Left ventricle myocardium inferior (tissue), 1 donor: Measurements from ENCODE around the gene SNCG. TPM values are rescaled to one million over a fixed set of nuclear protein-coding genes. Genes with fewer than 3 reads are reported as not detected.
"Not testable (repeated sequence)": the region's sequence is repeated elsewhere in the genome, so short reads cannot be mapped to it uniquely, and the experiment has no call there.

Experiments used
- DNase-seq: peaks from one replicate; pipeline ENCODE4 v3.0.0-alpha.2; 2020
- H3K27ac ChIP-seq: fragments of 200-600 bp; replicated peaks from 2 replicates; pipeline ENCODE4 v1.8.0; 2021
- H3K27me3 ChIP-seq: fragments of 200-600 bp; 2 replicates; pipeline ENCODE4 v1.8.0; 2021; ENCODE audit warnings: low read depth
- H3K36me3 ChIP-seq: fragments of 200-600 bp; 2 replicates; pipeline ENCODE4 v1.8.0; 2021
- H3K4me1 ChIP-seq: fragments of 200-600 bp; 2 replicates; pipeline ENCODE4 v1.8.0; 2021
- H3K4me3 ChIP-seq: fragments of 200-600 bp; 2 replicates; pipeline ENCODE4 v1.8.0; 2021; ENCODE audit warnings: mild to moderate bottlenecking, moderate library complexity
- H3K9me3 ChIP-seq: fragments of 200-600 bp; replicated peaks from 2 replicates; pipeline ENCODE4 v1.8.0; 2021
- CTCF ChIP-seq: fragments of 200-600 bp; IDR thresholded peaks from 2 replicates; pipeline ENCODE4 v1.8.0; 2021; ENCODE audit warnings: antibody characterized with exemption, mild to moderate bottlenecking, borderline replicate concordance
- intact Hi-C: fragments of 100-400 bp; cut with micrococcal nuclease; formaldehyde crosslinking; loops from one replicate; pipeline ENCODE4 v1.11.0; 2022
- total RNA-seq: library from RNA; stranded (reverse); fragmentation: NEBNext Ultra II Directional; extraction: Animal tissue kit (Norgen Biotek cat#: 25700); gene quantifications from one replicate; pipeline ENCODE4 v1.2.1, GENCODE V29; 2021
- donor health status: DM: no; HTN: yes; CAD: no; lungs with severe emphysema.

Gene SNCG
- total RNA-seq, 1 donor from 2014 or later: 14.7 TPM

- Histone ChIP-seq H3K4me3 (no peak overlapping the region), H3K27ac (no peak overlapping the region), H3K27me3 (no peaks in the 10 kb centered on the region), H3K9me3 (no peaks in the 10 kb centered on the region), H3K4me1 (peaks cover 9% of the 10 kb centered on the region), H3K36me3 (peaks cover 60% of the 10 kb centered on the region)
- TF ChIP-seq CTCF: no peak
- DNase-seq: no peak
- intact Hi-C loops: no loop called here
Measured at GRCh38 chr10:86931872-86932271, 26.5 kb upstream of the SNCG start.

- intact Hi-C loops: no loop called here
- H3K9me3 ChIP-seq: no peaks in the 10 kb centered on the region
Measured at GRCh38 chr10:86932674-86933073, 25.7 kb upstream of the SNCG start.

DNA sequence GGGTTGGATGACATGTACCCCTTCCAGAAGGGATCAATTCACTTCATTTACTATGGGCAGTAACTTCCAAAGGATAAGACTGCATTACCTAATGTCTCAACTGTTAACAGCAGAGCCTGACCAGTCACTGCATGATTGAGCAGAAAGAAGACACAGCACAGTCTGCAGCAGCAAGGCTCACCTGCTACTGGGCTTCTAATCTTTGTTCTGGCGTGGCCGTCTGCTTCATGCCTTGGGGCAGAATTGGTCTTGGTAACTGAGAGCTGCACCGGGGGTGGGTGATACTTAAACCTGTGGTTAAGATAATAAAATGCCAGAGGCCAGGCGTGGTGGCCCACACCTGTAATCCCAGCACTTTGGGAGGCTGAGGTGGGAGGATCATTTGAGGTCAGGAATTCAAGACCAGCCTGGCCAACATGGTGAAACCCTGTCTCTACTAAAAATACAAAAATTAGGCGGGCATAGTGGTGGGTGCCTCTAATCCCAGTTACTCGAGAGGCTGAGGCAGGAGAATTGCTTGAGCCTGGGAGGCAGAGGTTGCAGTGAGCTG, 24.2 kb upstream of the SNCG start:
- DNase-seq, intact Hi-C loops, H3K9me3 ChIP-seq, H3K27ac ChIP-seq, H3K27me3 ChIP-seq, H3K4me3 ChIP-seq: not testable (repeated sequence)
- peaks cover 20% of the 10 kb centered on the region for H3K4me1 ChIP-seq
- peaks cover 64% of the 10 kb centered on the region for H3K36me3 ChIP-seq

More at GRCh38 chr10:86932674-86933073, 25.7 kb upstream of the SNCG start:
- H3K36me3 ChIP-seq: peaks cover 68% of the 10 kb centered on the region
- H3K4me3 ChIP-seq: no peak overlapping the region
- no peak overlapping the region for H3K27ac ChIP-seq
- no peaks in the 10 kb centered on the region for H3K27me3 ChIP-seq
- no peak for TF ChIP-seq CTCF
- no peak for DNase-seq
- peaks cover 11% of the 10 kb centered on the region for H3K4me1 ChIP-seq

- DNase-seq: no peak
- H3K27me3 ChIP-seq: no peaks in the 10 kb centered on the region
- peaks cover 21% of the 10 kb centered on the region for H3K4me1 ChIP-seq
- no peak overlapping the region for H3K27ac ChIP-seq
- no peak overlapping the region for H3K4me3 ChIP-seq
- intact Hi-C loops: no loop called here
- peaks cover 47% of the 10 kb centered on the region for H3K36me3 ChIP-seq
- TF ChIP-seq CTCF: no peak
- no peaks in the 10 kb centered on the region for H3K9me3 ChIP-seq
Measured at GRCh38 chr10:86936661-86937501, 21.5 kb upstream of the SNCG start.

DNA sequence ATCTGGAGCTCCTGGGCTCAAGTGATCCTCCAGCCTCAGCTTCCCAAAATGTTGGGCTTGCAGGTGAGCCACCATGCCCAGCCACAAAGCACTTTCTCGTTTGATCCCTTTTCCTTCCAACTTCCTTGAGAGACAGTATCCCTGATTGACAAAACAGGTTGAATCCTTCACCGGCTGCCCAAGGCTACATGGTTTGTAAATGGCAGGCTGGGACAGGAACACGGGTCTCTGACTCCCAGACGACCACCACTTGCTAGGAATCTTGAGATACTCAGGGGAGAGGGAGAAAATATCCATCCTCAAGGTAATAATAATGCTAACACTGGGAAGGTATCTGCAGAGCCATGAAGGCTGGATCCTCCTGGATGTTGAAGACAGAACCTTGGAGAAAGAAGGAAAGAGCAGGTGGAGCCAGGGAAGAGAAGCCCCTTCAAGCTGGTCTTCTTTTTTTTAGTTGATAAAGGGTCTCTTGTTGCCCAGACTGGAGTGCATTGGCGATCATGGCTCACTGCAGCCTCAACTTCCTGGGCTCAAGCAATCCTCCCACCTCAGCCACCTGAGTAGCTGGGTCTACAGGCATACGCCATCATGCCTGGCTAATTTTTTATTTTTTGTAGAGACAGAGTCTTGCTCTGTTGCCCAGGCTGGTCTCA, 20.8 kb upstream of the SNCG start:
- Histone ChIP-seq H3K36me3 (peaks cover 48% of the 10 kb centered on the region), H3K4me3 (no peak overlapping the region), H3K27me3 (no peaks in the 10 kb centered on the region), H3K4me1 (peaks cover 28% of the 10 kb centered on the region), H3K27ac (no peak overlapping the region), H3K9me3 (no peaks in the 10 kb centered on the region)
- TF ChIP-seq CTCF: no peak
- intact Hi-C loops: no loop called here
- DNase-seq: no peak
